ENCODE measurements around the gene SIMC1.
"Not testable (repeated sequence)": the region's sequence is repeated elsewhere in the genome, so short reads cannot be mapped to it uniquely, and the experiment has no call there.

DNA sequence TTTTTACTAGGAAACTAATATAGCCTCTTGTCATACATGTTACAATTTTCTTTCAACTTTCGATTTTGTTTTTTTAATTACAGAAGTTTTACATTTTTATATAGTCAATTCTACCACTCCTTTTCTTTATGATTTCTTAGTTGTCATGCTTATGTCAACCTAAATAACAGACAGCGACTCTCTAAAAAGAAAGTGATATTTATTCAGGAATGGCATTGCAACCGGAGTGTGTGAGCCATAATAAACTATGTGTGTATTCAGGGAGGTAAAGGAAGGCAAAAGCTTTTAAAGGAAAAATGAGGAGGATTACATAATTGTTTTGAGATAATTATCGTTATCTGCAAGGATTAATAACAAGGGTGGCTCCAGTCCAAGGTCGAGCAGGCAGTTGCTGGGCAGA is 7.3 kb downstream of the SIMC1 start:
- TF ChIP-seq, protein P1, sequence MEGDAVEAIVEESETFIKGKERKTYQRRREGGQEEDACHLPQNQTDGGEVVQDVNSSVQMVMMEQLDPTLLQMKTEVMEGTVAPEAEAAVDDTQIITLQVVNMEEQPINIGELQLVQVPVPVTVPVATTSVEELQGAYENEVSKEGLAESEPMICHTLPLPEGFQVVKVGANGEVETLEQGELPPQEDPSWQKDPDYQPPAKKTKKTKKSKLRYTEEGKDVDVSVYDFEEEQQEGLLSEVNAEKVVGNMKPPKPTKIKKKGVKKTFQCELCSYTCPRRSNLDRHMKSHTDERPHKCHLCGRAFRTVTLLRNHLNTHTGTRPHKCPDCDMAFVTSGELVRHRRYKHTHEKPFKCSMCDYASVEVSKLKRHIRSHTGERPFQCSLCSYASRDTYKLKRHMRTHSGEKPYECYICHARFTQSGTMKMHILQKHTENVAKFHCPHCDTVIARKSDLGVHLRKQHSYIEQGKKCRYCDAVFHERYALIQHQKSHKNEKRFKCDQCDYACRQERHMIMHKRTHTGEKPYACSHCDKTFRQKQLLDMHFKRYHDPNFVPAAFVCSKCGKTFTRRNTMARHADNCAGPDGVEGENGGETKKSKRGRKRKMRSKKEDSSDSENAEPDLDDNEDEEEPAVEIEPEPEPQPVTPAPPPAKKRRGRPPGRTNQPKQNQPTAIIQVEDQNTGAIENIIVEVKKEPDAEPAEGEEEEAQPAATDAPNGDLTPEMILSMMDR (IDR thresholded peaks at IDR 0.05): not testable (repeated sequence)
- not testable (repeated sequence) for TF ChIP-seq POLR2A (IDR thresholded peaks at IDR 0.05)

Data from prostate gland (tissue), 2 donors.